GM12864 (cell line): ENCODE measurements around the gene TET1.
"Not testable (repeated sequence)": the region's sequence is repeated elsewhere in the genome, so short reads cannot be mapped to it uniquely, and the experiment has no call there.

Experiments used
- DNase-seq: peaks from one replicate; pipeline ENCODE4 v3.0.0-alpha.2; 2011; ENCODE audit warnings: low read depth
- H3K4me3 ChIP-seq: 2 replicates; pipeline ENCODE4 v1.5.1; 2011; ENCODE audit warnings: mild to moderate bottlenecking, low read depth, low read length, control low read depth
- CTCF ChIP-seq: IDR thresholded peaks from 2 replicates; pipeline ENCODE4 v1.5.1; 2011; ENCODE audit warnings: low read depth, mild to moderate bottlenecking, moderate library complexity, low read length, control low read depth, inconsistent platforms; ENCODE audit errors: missing control alignments

TET1 gene

GRCh38 chr10:68611227-68611626 is 51.1 kb downstream of the TET1 start:
- no peak overlapping the region for H3K4me3 ChIP-seq
- TF ChIP-seq CTCF: no peak
- no peak for DNase-seq

- not testable (repeated sequence) for DNase-seq, H3K4me3 ChIP-seq
Measured at GRCh38 chr10:68613974-68614373, 53.8 kb downstream of the TET1 start.

GRCh38 chr10:68617691-68618090 is 57.6 kb downstream of the TET1 start:
- not testable (repeated sequence) for DNase-seq, H3K4me3 ChIP-seq

- TF ChIP-seq CTCF: no peak
- no peak overlapping the region for H3K4me3 ChIP-seq
- no peak for DNase-seq
Measured at GRCh38 chr10:68618234-68618633, 58.1 kb downstream of the TET1 start.

- H3K4me3 ChIP-seq: no peak overlapping the region
- TF ChIP-seq CTCF: no peak
- no peak for DNase-seq
Measured at GRCh38 chr10:68619595-68619994, 59.5 kb downstream of the TET1 start.

GRCh38 chr10:68625316-68625921 is 65.3 kb downstream of the TET1 start:
- DNase-seq: no peak
- no peak overlapping the region for H3K4me3 ChIP-seq
- TF ChIP-seq CTCF: no peak

GRCh38 chr10:68628576-68629127 is 68.5 kb downstream of the TET1 start:
- TF ChIP-seq CTCF: no peak
- no peak overlapping the region for H3K4me3 ChIP-seq
- DNase-seq: no peak

- DNase-seq, H3K4me3 ChIP-seq: not testable (repeated sequence)
Measured at GRCh38 chr10:68632271-68632560, 72.1 kb downstream of the TET1 start.

GRCh38 chr10:68633281-68633680 is 73.1 kb downstream of the TET1 start:
- TF ChIP-seq CTCF: no peak
- no peak for DNase-seq
- H3K4me3 ChIP-seq: no peak overlapping the region
